Measurements from ENCODE around the gene OCA2. TPM values are rescaled to one million over a fixed set of nuclear protein-coding genes. Genes with fewer than 3 reads are reported as not detected.

The OCA2 gene
- total and polyA plus RNA-seq, 2 of the 8 experiments (the other 6 are each of a cell fraction or from before 2014, with no cell fraction given) = 0.20 TPM

DNA sequence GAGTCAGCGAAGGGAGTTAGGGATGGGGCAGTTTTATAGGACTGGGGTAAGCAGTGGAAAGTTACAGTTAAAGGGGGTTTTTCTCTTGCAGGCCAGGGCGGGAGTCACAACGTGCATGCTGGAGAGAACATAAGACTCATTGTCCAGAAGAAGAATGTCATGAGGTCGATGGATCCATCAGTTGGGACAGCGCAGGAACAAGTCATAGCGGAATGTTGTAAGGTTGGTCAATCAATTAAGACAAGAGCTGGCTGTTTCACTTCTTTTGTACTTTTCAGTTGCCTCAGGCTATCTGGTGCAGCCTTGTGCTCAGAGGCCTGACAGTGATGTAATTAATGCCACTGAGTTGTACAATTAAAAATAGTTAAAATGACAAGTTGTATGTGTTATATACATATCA, 165.6 kb downstream of the OCA2 start:
- 0 out of 7 replicates have a peak, but pooled peaks cover 0 to 1% (median 0%) of the 10 kb centered on the region in 4 experiments for H3K4me1 ChIP-seq (replicated peaks in 1 of 4; ENCODE audit: control insufficient read depth in 3 of 4, insufficient read depth in 4 of 4, low read length in 3 of 4)
- no peaks in the 10 kb centered on the region for H3K36me3 ChIP-seq (ENCODE audit: control insufficient read depth in 2 of 4, insufficient read depth in 4 of 4, low read length in 3 of 4)
- no peak overlapping the region for H2BK12ac ChIP-seq (ENCODE audit: low read depth, low read length)
- H3K79me2 ChIP-seq (ENCODE audit: control insufficient read depth in 1 of 2, insufficient read depth in 2 of 2, low read length in 2 of 2) = no peaks in the 10 kb centered on the region
- H3K23ac ChIP-seq (ENCODE audit: insufficient read length) = no peak overlapping the region
- no peak for DNase-seq (ENCODE audit: low read depth in 1 of 2, low spot score in 2 of 2)
- no peaks in the 10 kb centered on the region for H3K27me3 ChIP-seq (replicated peaks in 1 of 4; ENCODE audit: control insufficient read depth in 3 of 4, extremely low read depth in 1 of 4, insufficient read depth in 3 of 4, low read length in 3 of 4)
- no peak overlapping the region for H2AK5ac ChIP-seq (ENCODE audit: low read depth, low read length)
- H3K79me1 ChIP-seq (ENCODE audit: low read depth, low read length) = no peaks in the 10 kb centered on the region
- H3K18ac ChIP-seq (ENCODE audit: extremely low read depth, low read length) = no peak overlapping the region
- no peak overlapping the region for H3K27ac ChIP-seq (ENCODE audit: low read depth, low read length)
- no peak overlapping the region for H2AFZ ChIP-seq (ENCODE audit: low read length)
- H3K4me3 ChIP-seq (ENCODE audit: extremely low read depth in 1 of 4, insufficient read depth in 2 of 4, low read depth in 3 of 4, low read length in 4 of 4) = no peak overlapping the region
- no peak overlapping the region for H4K91ac ChIP-seq (replicated peaks; ENCODE audit: insufficient read length, low read length)
- no peak overlapping the region for H3K9ac ChIP-seq (replicated peaks in 1 of 4; ENCODE audit: extremely low read depth in 1 of 4, low read depth in 3 of 4, low read length in 3 of 4)
- no peak overlapping the region for H3K4ac ChIP-seq (replicated peaks; ENCODE audit: insufficient read length, low read depth, low read length)
- FAIRE-seq = no peak
- H2BK20ac ChIP-seq (ENCODE audit: low read length) = no peak overlapping the region
- H3K56ac ChIP-seq (replicated peaks; ENCODE audit: insufficient read length, low read depth, low read length) = no peak overlapping the region
- no peaks in the 10 kb centered on the region for H3K23me2 ChIP-seq (ENCODE audit: low read depth, low read length)
- H4K8ac ChIP-seq (ENCODE audit: extremely low read depth, insufficient read depth, low read length) = no peak overlapping the region
- H2BK15ac ChIP-seq (ENCODE audit: low read length) = no peak overlapping the region
- no peak overlapping the region for H4K5ac ChIP-seq (ENCODE audit: insufficient read length, low read depth, low read length)
- ChIA-PET POLR2A (ENCODE audit: partially characterized antibody) (no interaction called here), CTCF (ENCODE audit: partially characterized antibody) (no interaction called here)
- no peak overlapping the region for H3K4me2 ChIP-seq (ENCODE audit: insufficient read depth in 1 of 2, low read depth in 2 of 2, low read length in 2 of 2)
- H3K14ac ChIP-seq (ENCODE audit: insufficient read length) = no peak overlapping the region
- WGBS, 2 experiments (ENCODE audit: extremely low coverage in 1 of 2, insufficient coverage in 1 of 2, insufficient read length in 1 of 2, insufficient replicate concordance in 2 of 2, low coverage in 1 of 2, low lambda C conversion rate in 2 of 2, missing lambda C conversion rate in 1 of 2) = 95% methylated on average over 6 of the region's 6 CpGs; no CpG with 5 or more reads in 1 of the 2 experiments
- H4K20me1 ChIP-seq (replicated peaks in 1 of 2; ENCODE audit: control insufficient read depth in 1 of 2, insufficient read depth in 2 of 2, low read length in 2 of 2) = no peaks in the 10 kb centered on the region
- no peak overlapping the region for H2BK120ac ChIP-seq (replicated peaks; ENCODE audit: low read depth, low read length)
- H2BK5ac ChIP-seq (ENCODE audit: low read depth, low read length) = no peak overlapping the region
- peaks cover 5% of the 10 kb centered on the region in 2 experiments; a peak in 2 of 4 replicates for H3K9me3 ChIP-seq (ENCODE audit: insufficient read depth in 2 of 2, low read depth in 1 of 2, low read length in 1 of 2)
- TF ChIP-seq POLR2AphosphoS5 (IDR thresholded peaks at IDR 0.05; ENCODE audit: low read depth, low read length) (no peak), KDM4A (IDR thresholded peaks at IDR 0.05; ENCODE audit: low read depth, low read length, severe bottlenecking) (no peak), SIX5 (IDR thresholded peaks at IDR 0.05; ENCODE audit: low read depth, low read length) (no peak), CEBPB (IDR thresholded peaks at IDR 0.05; ENCODE audit: low read depth, low read length) (no peak), HDAC2 (IDR thresholded peaks at IDR 0.05; ENCODE audit: borderline replicate concordance in 1 of 2, low read depth in 2 of 2, low read length in 2 of 2) (no peak), KDM5A (IDR thresholded peaks at IDR 0.05; ENCODE audit: low read length) (no peak), YY1 (IDR thresholded peaks at IDR 0.05; ENCODE audit: low read depth, low read length) (no peak), HDAC6 (IDR thresholded peaks at IDR 0.05; ENCODE audit: low read depth, low read length) (no peak), SAP30 (IDR thresholded peaks at IDR 0.05; ENCODE audit: insufficient read depth, insufficient replicate concordance, low read length) (no peak), NANOG (IDR thresholded peaks at IDR 0.05; ENCODE audit: insufficient read depth, low read depth, low read length, poor library complexity, severe bottlenecking) (no peak), BACH1 (IDR thresholded peaks at IDR 0.05; ENCODE audit: low read length) (no peak), PHF8 (conservative IDR thresholded peaks at IDR 0.05; ENCODE audit: low read depth, low read length) (no peak)
- TF ChIP-seq, protein P1, sequence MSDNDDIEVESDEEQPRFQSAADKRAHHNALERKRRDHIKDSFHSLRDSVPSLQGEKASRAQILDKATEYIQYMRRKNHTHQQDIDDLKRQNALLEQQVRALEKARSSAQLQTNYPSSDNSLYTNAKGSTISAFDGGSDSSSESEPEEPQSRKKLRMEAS (IDR thresholded peaks at IDR 0.05) = no peak
- TF ChIP-seq, protein P2, sequence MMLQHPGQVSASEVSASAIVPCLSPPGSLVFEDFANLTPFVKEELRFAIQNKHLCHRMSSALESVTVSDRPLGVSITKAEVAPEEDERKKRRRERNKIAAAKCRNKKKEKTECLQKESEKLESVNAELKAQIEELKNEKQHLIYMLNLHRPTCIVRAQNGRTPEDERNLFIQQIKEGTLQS (IDR thresholded peaks at IDR 0.05; ENCODE audit: insufficient read depth, low read depth, low read length) = no peak

All from H1 (cell line).